ENCODE results near the gene TIMM44. TPM values are rescaled to one million over a fixed set of nuclear protein-coding genes. Genes with fewer than 3 reads are reported as not detected.

The TIMM44 gene
- total and polyA plus RNA-seq, 2 donors = 31.2 to 60.2 TPM

GRCh38 chr19:7913652-7914051, 29.8 kb downstream of the TIMM44 start:
- H3K4me1 ChIP-seq (ENCODE audit: insufficient read depth) = no peaks in the 10 kb centered on the region
- no peak overlapping the region for H3K4me3 ChIP-seq (ENCODE audit: low read depth, low read length)
- H3K27ac ChIP-seq (ENCODE audit: low read depth) = no peak overlapping the region
- no peak for DNase-seq (ENCODE audit: extremely low spot score)
- WGBS = 87% methylated on average over 10 of the region's 10 CpGs
- H3K36me3 ChIP-seq (ENCODE audit: insufficient read depth) = peaks cover 12% of the 10 kb centered on the region

- H3K4me3 ChIP-seq (ENCODE audit: low read depth, low read length) = no peak overlapping the region
- 93% methylated on average over 39 of the region's 39 CpGs for WGBS
- DNase-seq (ENCODE audit: extremely low spot score) = no peak
- no peaks in the 10 kb centered on the region for H3K4me1 ChIP-seq (ENCODE audit: insufficient read depth)
- no peak overlapping the region for H3K27ac ChIP-seq (ENCODE audit: low read depth)
- peaks cover 12% of the 10 kb centered on the region for H3K36me3 ChIP-seq (ENCODE audit: insufficient read depth)
Observed at GRCh38 chr19:7912697-7913564, 30.5 kb downstream of the TIMM44 start.

- 88% methylated on average over 31 of the region's 31 CpGs for WGBS
- no peak for DNase-seq (ENCODE audit: extremely low spot score)
Observed at GRCh38 chr19:7912144-7912696, 31.2 kb downstream of the TIMM44 start.

GRCh38 chr19:7911508-7912143, 31.8 kb downstream of the TIMM44 start:
- WGBS = 85% methylated on average over 18 of the region's 18 CpGs
- Histone ChIP-seq H3K36me3 (ENCODE audit: insufficient read depth) (peaks cover 12% of the 10 kb centered on the region), H3K4me1 (ENCODE audit: insufficient read depth) (no peaks in the 10 kb centered on the region), H3K4me3 (ENCODE audit: low read depth, low read length) (no peak overlapping the region), H3K27ac (ENCODE audit: low read depth) (no peak overlapping the region)
- DNase-seq (ENCODE audit: extremely low spot score) = no peak

More at GRCh38 chr19:7912144-7912696, 31.2 kb downstream of the TIMM44 start:
- Histone ChIP-seq H3K27ac (ENCODE audit: low read depth) (no peak overlapping the region), H3K4me3 (ENCODE audit: low read depth, low read length) (no peak overlapping the region), H3K4me1 (ENCODE audit: insufficient read depth) (no peaks in the 10 kb centered on the region), H3K36me3 (ENCODE audit: insufficient read depth) (peaks cover 12% of the 10 kb centered on the region)

- DNase-seq (ENCODE audit: extremely low spot score) = no peak
- H3K27ac ChIP-seq (ENCODE audit: low read depth) = no peak overlapping the region
- H3K36me3 ChIP-seq (ENCODE audit: insufficient read depth) = peaks cover 12% of the 10 kb centered on the region
- H3K4me3 ChIP-seq (ENCODE audit: low read depth, low read length) = no peak overlapping the region
- 93% methylated on average over 54 of the region's 54 CpGs for WGBS
- no peaks in the 10 kb centered on the region for H3K4me1 ChIP-seq (ENCODE audit: insufficient read depth)
Observed at GRCh38 chr19:7910321-7911161, 32.9 kb downstream of the TIMM44 start.

GRCh38 chr19:7909471-7910067, 33.9 kb downstream of the TIMM44 start:
- H3K36me3 ChIP-seq (ENCODE audit: insufficient read depth) = peaks cover 12% of the 10 kb centered on the region
- 91% methylated on average over 21 of the region's 21 CpGs for WGBS
- no peak for DNase-seq (ENCODE audit: extremely low spot score)

GRCh38 chr19:7908742-7909461, 34.6 kb downstream of the TIMM44 start:
- no peak for DNase-seq (ENCODE audit: extremely low spot score)
- H3K4me3 ChIP-seq (ENCODE audit: low read depth, low read length) = no peak overlapping the region
- 92% methylated on average over 19 of the region's 19 CpGs for WGBS
- H3K36me3 ChIP-seq (ENCODE audit: insufficient read depth) = peaks cover 12% of the 10 kb centered on the region
- H3K27ac ChIP-seq (ENCODE audit: low read depth) = no peak overlapping the region
- no peaks in the 10 kb centered on the region for H3K4me1 ChIP-seq (ENCODE audit: insufficient read depth)

More at GRCh38 chr19:7909471-7910067, 33.9 kb downstream of the TIMM44 start:
- H3K4me3 ChIP-seq (ENCODE audit: low read depth, low read length) = no peak overlapping the region
- no peak overlapping the region for H3K27ac ChIP-seq (ENCODE audit: low read depth)
- H3K4me1 ChIP-seq (ENCODE audit: insufficient read depth) = no peaks in the 10 kb centered on the region

GRCh38 chr19:7908078-7908699, 35.3 kb downstream of the TIMM44 start:
- 75% methylated on average over 14 of the region's 14 CpGs for WGBS
- peaks cover 12% of the 10 kb centered on the region for H3K36me3 ChIP-seq (ENCODE audit: insufficient read depth)
- no peak overlapping the region for H3K27ac ChIP-seq (ENCODE audit: low read depth)
- H3K4me3 ChIP-seq (ENCODE audit: low read depth, low read length) = no peak overlapping the region
- DNase-seq (ENCODE audit: extremely low spot score) = no peak
- H3K4me1 ChIP-seq (ENCODE audit: insufficient read depth) = no peaks in the 10 kb centered on the region

- 91% methylated on average over 11 of the region's 11 CpGs for WGBS
- H3K4me1 ChIP-seq (ENCODE audit: insufficient read depth) = no peaks in the 10 kb centered on the region
- peaks cover 12% of the 10 kb centered on the region for H3K36me3 ChIP-seq (ENCODE audit: insufficient read depth)
Observed at GRCh38 chr19:7907544-7907943, 35.9 kb downstream of the TIMM44 start.

GRCh38 chr19:7907122-7907521, 36.3 kb downstream of the TIMM44 start:
- 89% methylated on average over 19 of the region's 19 CpGs for WGBS
- Histone ChIP-seq H3K4me1 (ENCODE audit: insufficient read depth) (no peaks in the 10 kb centered on the region), H3K4me3 (ENCODE audit: low read depth, low read length) (no peak overlapping the region), H3K36me3 (ENCODE audit: insufficient read depth) (peaks cover 10% of the 10 kb centered on the region), H3K27ac (ENCODE audit: low read depth) (no peak overlapping the region)
- no peak for DNase-seq (ENCODE audit: extremely low spot score)

More at GRCh38 chr19:7907544-7907943, 35.9 kb downstream of the TIMM44 start:
- no peak for DNase-seq (ENCODE audit: extremely low spot score)
- Histone ChIP-seq H3K4me3 (ENCODE audit: low read depth, low read length) (no peak overlapping the region), H3K27ac (ENCODE audit: low read depth) (no peak overlapping the region)

GRCh38 chr19:7905859-7906258, 37.6 kb downstream of the TIMM44 start:
- no peak for DNase-seq (ENCODE audit: extremely low spot score)
- no peaks in the 10 kb centered on the region for H3K4me1 ChIP-seq (ENCODE audit: insufficient read depth)

GRCh38 chr19:7905268-7905667, 38.2 kb downstream of the TIMM44 start:
- Histone ChIP-seq H3K4me3 (ENCODE audit: low read depth, low read length) (no peak overlapping the region), H3K36me3 (ENCODE audit: insufficient read depth) (peaks cover 4% of the 10 kb centered on the region)

More at GRCh38 chr19:7905859-7906258, 37.6 kb downstream of the TIMM44 start:
- WGBS = 81% methylated on average over 10 of the region's 10 CpGs
- Histone ChIP-seq H3K4me3 (ENCODE audit: low read depth, low read length) (no peak overlapping the region), H3K36me3 (ENCODE audit: insufficient read depth) (peaks cover 4% of the 10 kb centered on the region), H3K27ac (ENCODE audit: low read depth) (no peak overlapping the region)

More at GRCh38 chr19:7905268-7905667, 38.2 kb downstream of the TIMM44 start:
- H3K4me1 ChIP-seq (ENCODE audit: insufficient read depth) = no peaks in the 10 kb centered on the region
- WGBS = 71% methylated on average over 10 of the region's 10 CpGs
- H3K27ac ChIP-seq (ENCODE audit: low read depth) = no peak overlapping the region
- DNase-seq (ENCODE audit: extremely low spot score) = no peak
